Erythroblast (primary cell): ENCODE measurements around the gene EXO1.
A peak's percentile ranks its signal among the peaks of the same experiment; 100 is the strongest.
"Not testable (repeated sequence)": the region's sequence is repeated elsewhere in the genome, so short reads cannot be mapped to it uniquely, and the experiment has no call there.

Experiments
- DNase-seq, 2 experiments: peaks; one replicate each; lab custom pipeline; 2025; lab: John Stamatoyannopoulos, UW
- GATA1 ChIP-seq: IDR thresholded peaks from 2 replicates; pipeline ENCODE4 v1.6.1; 2011; ENCODE audit warnings: low read depth, mild to moderate bottlenecking, control low read depth, low read length, moderate library complexity
- POLR2A ChIP-seq: IDR thresholded peaks from 2 replicates; pipeline ENCODE4 v1.6.1; 2011; ENCODE audit warnings: mild to moderate bottlenecking, low read length

The EXO1 gene

GRCh38 chr1:241847796-241848685, at the start of gene EXO1:
Gene EXO1, plus strand, starts transcription at chr1:241848204. Its CDS starts 2,222 bp downstream, at chr1:241850426.
- TF ChIP-seq POLR2A (peak; percentile 91), GATA1 (no peak)
- peak; percentile 95 to 96 for DNase-seq

DNA sequence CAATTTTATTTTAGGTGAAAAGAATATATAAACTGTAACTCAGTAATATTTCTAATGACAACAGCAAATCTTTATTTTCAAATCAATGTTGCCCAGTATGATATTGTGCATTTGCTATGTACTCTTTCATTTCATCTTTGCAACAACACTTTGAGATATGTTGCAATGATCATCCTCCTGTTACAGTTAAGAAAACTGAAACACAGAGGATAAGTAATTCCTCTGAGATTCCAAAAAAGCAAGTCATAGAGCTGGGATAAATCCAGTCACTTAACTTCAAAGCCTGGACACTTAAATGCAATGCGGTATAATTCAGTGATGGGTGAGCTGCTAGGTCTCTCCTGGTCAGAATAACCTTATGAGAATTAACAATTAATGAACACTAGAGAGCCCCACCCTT, 48.6 kb upstream of the EXO1 start:
- TF ChIP-seq GATA1 (no peak), POLR2A (no peak)
- DNase-seq: no peak

GRCh38 chr1:241800640-241801039, 47.4 kb upstream of the EXO1 start:
- DNase-seq: no peak
- TF ChIP-seq POLR2A (no peak), GATA1 (no peak)

GRCh38 chr1:241802863-241803262, 45.1 kb upstream of the EXO1 start:
- DNase-seq: no peak
- TF ChIP-seq GATA1: no peak
- TF ChIP-seq POLR2A: no peak

- DNase-seq: not testable (repeated sequence)
Measured at GRCh38 chr1:241804706-241805105, 43.3 kb upstream of the EXO1 start.

DNA sequence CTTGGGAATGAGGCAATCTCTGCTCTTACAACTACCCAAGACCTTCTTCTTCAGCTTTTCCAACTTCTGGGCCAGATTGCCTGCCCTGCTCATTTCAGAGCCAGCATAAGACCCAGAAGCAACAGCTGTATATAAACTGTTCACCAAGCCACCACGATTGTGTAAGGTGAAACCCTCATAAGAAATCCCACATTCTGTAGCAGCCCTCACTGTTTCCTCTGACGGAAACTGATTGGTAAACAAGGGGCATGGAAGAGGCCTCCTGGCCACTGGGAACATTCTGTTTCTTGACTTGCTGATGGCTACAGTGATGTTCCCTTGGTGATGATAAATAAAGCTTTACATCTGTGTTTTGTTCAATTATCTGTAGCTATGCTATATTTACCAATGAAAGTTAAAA, 39.7 kb upstream of the EXO1 start:
- no peak for DNase-seq
- TF ChIP-seq GATA1 (no peak), POLR2A (no peak)

- TF ChIP-seq POLR2A (no peak), GATA1 (no peak)
- DNase-seq: no peak
Measured at GRCh38 chr1:241810769-241811405, 37.1 kb upstream of the EXO1 start.

GRCh38 chr1:241813768-241814320, 34.2 kb upstream of the EXO1 start:
- TF ChIP-seq GATA1 (no peak), POLR2A (no peak)
- no peak for DNase-seq

DNA sequence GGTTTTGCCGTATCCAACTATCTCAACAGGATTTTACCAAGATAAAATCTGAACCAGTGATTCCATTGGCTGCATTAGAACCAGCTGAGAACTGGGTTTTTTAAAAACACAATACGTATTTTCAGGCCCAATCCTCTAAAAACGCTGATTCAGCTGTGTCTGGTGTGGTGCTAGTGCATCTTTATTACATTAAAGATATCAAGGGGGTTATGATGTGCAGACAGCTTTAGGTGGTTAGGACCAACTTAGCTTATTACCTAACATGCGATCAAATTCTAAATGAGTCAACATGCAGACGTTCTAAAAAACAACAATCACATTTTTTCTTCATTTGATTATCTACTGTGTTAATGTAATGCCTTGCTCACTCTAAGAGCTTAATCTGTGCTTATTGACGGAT, 32.0 kb upstream of the EXO1 start:
- no peak for DNase-seq
- TF ChIP-seq GATA1 (no peak), POLR2A (no peak)

DNA sequence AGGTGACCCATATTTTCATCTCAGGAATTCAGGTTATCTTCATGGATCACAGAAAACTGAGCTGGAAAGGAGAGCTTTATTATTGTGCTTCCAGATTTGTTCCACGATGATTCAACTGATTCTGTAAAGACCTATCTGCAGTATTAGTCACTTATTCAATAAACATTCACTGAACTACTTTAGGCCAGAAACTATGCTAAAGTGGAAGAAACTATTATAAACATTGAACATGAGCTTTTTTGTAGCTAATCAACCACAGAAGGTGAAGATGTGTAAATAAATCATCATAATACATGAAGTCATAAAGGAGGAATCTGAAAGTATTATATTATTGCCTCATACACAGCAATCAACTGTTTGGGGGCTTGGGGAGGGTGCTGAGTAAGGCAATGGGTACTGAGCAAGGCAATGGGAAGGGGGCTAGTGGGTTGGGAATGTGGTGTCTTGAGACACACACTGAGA, 30.6 kb upstream of the EXO1 start:
- no peak for DNase-seq
- TF ChIP-seq POLR2A: no peak
- TF ChIP-seq GATA1: no peak

GRCh38 chr1:241817956-241818612, 29.9 kb upstream of the EXO1 start:
- no peak for DNase-seq
- TF ChIP-seq POLR2A (no peak), GATA1 (no peak)

- DNase-seq: no peak
- TF ChIP-seq POLR2A: no peak
- TF ChIP-seq GATA1: no peak
Measured at GRCh38 chr1:241819340-241819866, 28.6 kb upstream of the EXO1 start.

- TF ChIP-seq GATA1: no peak
- no peak for TF ChIP-seq POLR2A
- no peak for DNase-seq
Measured at GRCh38 chr1:241821363-241821762, 26.6 kb upstream of the EXO1 start.
